Measurements from ENCODE around the gene NFE2L2.
A peak's percentile ranks its signal among the peaks of the same experiment; 100 is the strongest.
"Not testable (repeated sequence)": the region's sequence is repeated elsewhere in the genome, so short reads cannot be mapped to it uniquely, and the experiment has no call there.

Gene NFE2L2

DNA sequence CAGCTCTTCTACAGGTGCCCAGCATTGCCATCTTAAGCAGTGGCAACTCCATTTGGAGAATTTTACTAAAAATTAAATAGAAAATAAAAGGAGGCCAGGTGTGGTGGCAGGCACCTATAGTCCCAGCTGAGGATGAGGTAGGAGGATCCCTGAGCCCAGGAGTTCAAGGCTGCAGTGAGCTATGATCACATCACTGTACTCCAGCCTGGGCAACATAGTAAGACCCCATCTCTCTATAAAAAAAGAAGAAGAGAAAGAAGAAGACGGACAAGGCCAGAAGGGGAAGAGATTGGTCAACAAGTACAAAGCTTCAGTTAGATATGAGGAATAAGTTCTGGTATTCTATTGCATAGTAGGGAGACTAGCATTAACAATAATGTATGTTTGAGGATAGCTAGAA is 73.6 kb downstream of the NFE2L2 start:
- no peak for DNase-seq (ENCODE audit: low spot score)

DNA sequence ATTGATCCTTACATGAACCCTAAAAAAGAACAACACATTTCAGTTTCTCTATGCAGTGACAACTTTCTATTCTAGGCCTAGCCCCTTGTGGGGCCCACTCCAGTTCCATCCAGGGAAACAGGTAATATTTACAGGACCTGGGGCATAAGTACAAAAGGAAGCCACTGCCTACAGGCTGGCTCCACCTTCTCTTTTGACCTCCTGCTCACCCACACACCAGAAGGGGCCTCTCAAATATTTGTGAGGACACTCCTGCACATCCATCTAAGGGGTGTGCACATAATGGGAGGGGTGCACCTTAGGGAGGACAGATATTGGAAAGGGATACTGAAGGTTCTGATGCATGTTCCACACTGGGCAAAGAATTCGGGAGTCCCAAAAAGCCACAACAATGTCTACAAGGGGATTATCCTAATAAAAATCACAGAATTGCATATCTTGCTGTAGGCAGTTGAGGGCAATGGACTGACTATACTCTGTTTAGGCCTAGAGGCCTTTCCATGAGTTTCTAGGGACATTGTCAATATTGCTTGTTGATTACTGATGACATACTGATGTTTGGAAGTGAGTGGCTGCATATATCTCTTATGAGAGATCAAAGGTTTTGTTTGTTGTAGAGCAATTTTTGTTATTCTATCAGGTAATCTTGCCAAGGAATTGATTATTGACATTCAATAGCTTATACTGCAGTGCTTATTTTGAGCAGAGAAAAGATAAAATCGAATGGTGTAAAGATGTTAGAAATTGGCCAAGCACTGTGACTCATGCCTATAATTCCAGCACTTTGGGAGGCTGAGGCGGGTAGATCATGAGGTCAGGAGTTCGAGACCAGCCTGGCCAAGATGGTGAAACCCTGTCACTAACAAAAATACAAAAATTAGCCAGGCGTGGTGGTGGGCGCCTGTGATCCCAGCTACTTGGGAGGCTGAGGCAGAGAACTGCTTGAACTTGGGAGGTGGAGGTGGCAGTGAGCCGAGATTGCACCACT is 75.8 kb downstream of the NFE2L2 start:
- no peak for DNase-seq (ENCODE audit: low spot score)

DNA sequence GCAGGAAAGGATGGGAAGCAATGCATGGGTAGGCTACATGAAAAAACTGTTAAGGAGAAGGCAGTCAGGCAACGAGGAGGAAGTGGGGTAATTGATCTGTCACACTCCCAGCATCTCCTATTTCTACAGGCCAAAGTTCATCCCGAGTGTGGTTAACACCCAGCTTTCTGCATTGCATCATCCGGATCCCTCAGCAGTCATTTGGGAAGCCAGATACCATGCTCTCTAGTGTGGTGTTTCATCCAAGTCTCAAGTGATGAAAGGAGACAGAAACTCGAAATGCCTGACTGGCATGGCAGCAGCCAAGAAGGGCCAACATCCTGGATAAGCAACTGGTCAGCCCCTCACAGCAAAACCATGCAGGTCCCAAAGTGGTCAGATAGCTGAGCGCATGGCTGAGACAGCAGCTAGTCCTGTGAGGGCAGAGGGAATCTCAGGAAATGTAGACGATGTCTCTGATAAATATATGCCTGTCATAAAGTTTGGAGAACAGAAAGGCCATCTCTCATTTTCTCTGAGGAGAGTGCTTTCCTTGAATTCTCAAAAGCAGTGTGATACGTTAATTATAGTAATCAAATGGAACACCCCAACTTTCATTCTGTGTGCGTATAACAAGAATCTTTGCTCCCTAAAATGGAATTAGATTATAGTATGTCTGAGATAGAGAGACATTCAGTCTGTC is 76.8 kb downstream of the NFE2L2 start:
- peak; percentile 91 for DNase-seq (ENCODE audit: low spot score)

DNA sequence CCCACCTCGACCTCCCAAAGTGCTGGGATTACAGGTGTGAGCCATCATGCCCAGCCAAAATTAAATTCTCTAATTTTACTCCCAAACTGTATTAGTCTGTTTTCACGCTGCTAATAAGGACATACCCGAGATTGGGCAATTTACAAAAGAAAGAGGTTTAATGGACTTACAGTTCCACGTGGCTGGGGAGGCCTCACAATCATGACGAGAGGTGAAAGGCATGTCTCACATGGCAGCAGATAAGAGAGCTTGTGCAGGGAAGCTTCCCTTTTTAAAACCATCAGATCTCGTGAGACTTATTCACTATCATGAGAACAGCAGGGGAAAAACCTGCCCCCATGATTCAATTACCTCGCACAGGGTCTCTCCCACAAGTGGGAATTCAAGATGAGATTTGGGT is 78.5 kb downstream of the NFE2L2 start:
- DNase-seq (ENCODE audit: low spot score), result not testable (repeated sequence)

DNA sequence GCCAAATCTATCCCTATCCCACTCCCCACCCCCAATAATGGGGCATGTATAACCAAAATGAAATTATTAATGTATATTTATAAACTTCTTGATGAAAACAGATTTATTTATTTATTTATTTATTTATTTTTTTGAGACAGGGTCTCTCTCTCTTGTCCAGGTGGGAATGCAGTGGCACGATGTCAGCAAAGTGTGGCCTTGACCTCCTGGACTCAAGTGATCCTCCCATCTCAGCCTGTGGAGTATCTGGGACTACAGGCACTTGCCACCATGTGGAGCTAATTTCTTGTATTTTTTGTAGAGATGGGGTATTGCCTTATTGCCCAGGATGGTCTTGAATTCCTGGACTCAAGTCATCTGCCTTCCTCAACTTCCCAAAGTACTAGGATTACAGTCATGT is 79.9 kb downstream of the NFE2L2 start:
- DNase-seq (ENCODE audit: low spot score), result no peak

DNA sequence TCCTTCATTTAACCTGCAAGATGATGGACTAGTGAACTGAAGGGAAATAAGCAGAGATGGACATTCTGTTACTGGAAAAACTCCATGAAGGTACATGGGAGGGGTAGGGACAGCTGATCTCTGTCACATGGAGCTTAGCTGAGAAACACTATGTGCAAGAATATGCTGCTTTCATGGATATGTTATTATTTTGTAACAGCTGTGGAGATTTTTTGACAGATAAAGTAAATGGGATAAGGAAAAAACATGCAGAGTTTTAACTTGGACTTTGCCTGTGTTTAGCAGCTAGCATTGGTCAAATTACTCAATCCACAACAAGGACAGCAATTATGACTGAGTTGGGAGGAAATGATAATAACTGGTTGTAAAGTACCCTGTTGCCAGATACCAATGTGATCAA is 80.7 kb downstream of the NFE2L2 start:
- no peak for DNase-seq (ENCODE audit: low spot score)
